OCI-LY3 (cell line): ENCODE data around the gene ATP2A3.

Experiments used
- EZH2phosphoT487 ChIP-seq: fragments of 200-600 bp; shearing (Covaris generic); IDR thresholded peaks from 2 replicates; pipeline ENCODE4 v1.6.1; 2018; ENCODE audit warnings: antibody characterized with exemption, mixed run types, low read depth
- TF ChIP-seq, protein P1 (sequence below): fragments of 200-600, 300-600 bp; sonication (generic); IDR thresholded peaks from 2 replicates; pipeline ENCODE4 v1.5.1; 2014; ENCODE audit warnings: antibody characterized with exemption, low read length, low read depth

DNA sequence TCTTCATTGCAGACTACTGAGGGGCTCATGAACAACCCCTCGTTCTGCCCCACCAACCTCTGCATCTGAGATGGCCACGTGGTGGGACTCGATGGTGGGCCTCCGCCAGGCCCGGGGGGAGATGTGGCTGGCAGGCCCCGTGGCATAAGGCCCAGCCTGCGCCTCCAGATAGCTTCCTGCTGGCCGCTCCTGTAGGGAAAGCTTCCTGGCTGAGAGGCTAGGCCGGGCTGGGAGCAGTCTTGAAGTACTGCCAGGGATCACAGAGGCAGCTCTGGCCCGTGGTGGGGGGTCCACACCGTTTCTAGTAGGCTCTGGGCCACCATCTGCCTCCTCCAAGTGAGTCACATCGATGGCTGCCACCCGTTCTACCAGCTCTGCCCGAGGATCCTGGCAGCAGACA is 79.0 kb downstream of the ATP2A3 start:
- TF ChIP-seq, protein P1, sequence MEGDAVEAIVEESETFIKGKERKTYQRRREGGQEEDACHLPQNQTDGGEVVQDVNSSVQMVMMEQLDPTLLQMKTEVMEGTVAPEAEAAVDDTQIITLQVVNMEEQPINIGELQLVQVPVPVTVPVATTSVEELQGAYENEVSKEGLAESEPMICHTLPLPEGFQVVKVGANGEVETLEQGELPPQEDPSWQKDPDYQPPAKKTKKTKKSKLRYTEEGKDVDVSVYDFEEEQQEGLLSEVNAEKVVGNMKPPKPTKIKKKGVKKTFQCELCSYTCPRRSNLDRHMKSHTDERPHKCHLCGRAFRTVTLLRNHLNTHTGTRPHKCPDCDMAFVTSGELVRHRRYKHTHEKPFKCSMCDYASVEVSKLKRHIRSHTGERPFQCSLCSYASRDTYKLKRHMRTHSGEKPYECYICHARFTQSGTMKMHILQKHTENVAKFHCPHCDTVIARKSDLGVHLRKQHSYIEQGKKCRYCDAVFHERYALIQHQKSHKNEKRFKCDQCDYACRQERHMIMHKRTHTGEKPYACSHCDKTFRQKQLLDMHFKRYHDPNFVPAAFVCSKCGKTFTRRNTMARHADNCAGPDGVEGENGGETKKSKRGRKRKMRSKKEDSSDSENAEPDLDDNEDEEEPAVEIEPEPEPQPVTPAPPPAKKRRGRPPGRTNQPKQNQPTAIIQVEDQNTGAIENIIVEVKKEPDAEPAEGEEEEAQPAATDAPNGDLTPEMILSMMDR = no peak
- TF ChIP-seq EZH2phosphoT487 = no peak
